ENCODE results near the gene GHITM.
"Not testable (repeated sequence)": the region's sequence is repeated elsewhere in the genome, so short reads cannot be mapped to it uniquely, and the experiment has no call there.

GHITM gene

GRCh38 chr10:84168382-84168781 lies 29.1 kb downstream of the GHITM start:
- H3K4me3 ChIP-seq (ENCODE audit: low read depth, low read length); H3K9ac ChIP-seq (ENCODE audit: low read depth, low read length); H3K27me3 ChIP-seq (ENCODE audit: control insufficient read depth, insufficient read depth, low read length): not testable (repeated sequence)

GRCh38 chr10:84171237-84171636 lies 31.9 kb downstream of the GHITM start:
- H3K9me3 ChIP-seq (ENCODE audit: control insufficient read depth, insufficient read depth, low read length); H3K4me3 ChIP-seq (ENCODE audit: low read depth, low read length); H3K9ac ChIP-seq (ENCODE audit: low read depth, low read length): not testable (repeated sequence)

More at GRCh38 chr10:84168382-84168781, 29.1 kb downstream of the GHITM start:
- H3K4me1 ChIP-seq (ENCODE audit: control insufficient read depth, insufficient read depth, low read length) = peaks cover 18% of the 10 kb centered on the region
- not testable (repeated sequence) for H3K9me3 ChIP-seq (ENCODE audit: control insufficient read depth, insufficient read depth, low read length); H3K36me3 ChIP-seq (ENCODE audit: control insufficient read depth, insufficient read depth, low read length)

GRCh38 chr10:84171700-84172466 lies 32.6 kb downstream of the GHITM start:
- H3K9me3 ChIP-seq (ENCODE audit: control insufficient read depth, insufficient read depth, low read length); H3K27me3 ChIP-seq (ENCODE audit: control insufficient read depth, insufficient read depth, low read length); H3K4me1 ChIP-seq (ENCODE audit: control insufficient read depth, insufficient read depth, low read length); H3K36me3 ChIP-seq (ENCODE audit: control insufficient read depth, insufficient read depth, low read length); H3K4me3 ChIP-seq (ENCODE audit: low read depth, low read length); H3K9ac ChIP-seq (ENCODE audit: low read depth, low read length): not testable (repeated sequence)

More at GRCh38 chr10:84171237-84171636, 31.9 kb downstream of the GHITM start:
- not testable (repeated sequence) for H3K27me3 ChIP-seq (ENCODE audit: control insufficient read depth, insufficient read depth, low read length); H3K36me3 ChIP-seq (ENCODE audit: control insufficient read depth, insufficient read depth, low read length); H3K4me1 ChIP-seq (ENCODE audit: control insufficient read depth, insufficient read depth, low read length)

GRCh38 chr10:84172467-84173356 lies 33.4 kb downstream of the GHITM start:
- H3K4me1 ChIP-seq (ENCODE audit: control insufficient read depth, insufficient read depth, low read length) = no peaks in the 10 kb centered on the region
- no peaks in the 10 kb centered on the region for H3K9me3 ChIP-seq (ENCODE audit: control insufficient read depth, insufficient read depth, low read length)
- no peak overlapping the region for H3K4me3 ChIP-seq (ENCODE audit: low read depth, low read length)
- no peaks in the 10 kb centered on the region for H3K27me3 ChIP-seq (ENCODE audit: control insufficient read depth, insufficient read depth, low read length)
- H3K36me3 ChIP-seq (ENCODE audit: control insufficient read depth, insufficient read depth, low read length) = no peaks in the 10 kb centered on the region
- no peak overlapping the region for H3K9ac ChIP-seq (ENCODE audit: low read depth, low read length)

GRCh38 chr10:84173501-84173929 lies 34.2 kb downstream of the GHITM start, which contains the start of gene GPR15LG:
TSS of gene GPR15LG (plus strand) at chr10:84173801. CDS start at chr10:84173852, 51 bp downstream.
- H3K9ac ChIP-seq (ENCODE audit: low read depth, low read length) = no peak within 1 kb of the TSS
- no peaks in the 10 kb centered on the region for H3K36me3 ChIP-seq (ENCODE audit: control insufficient read depth, insufficient read depth, low read length)
- H3K9me3 ChIP-seq (ENCODE audit: control insufficient read depth, insufficient read depth, low read length) = no peaks in the 10 kb centered on the region
- H3K4me1 ChIP-seq (ENCODE audit: control insufficient read depth, insufficient read depth, low read length) = no peaks in the 10 kb centered on the region
- no peak within 1 kb of the TSS for H3K4me3 ChIP-seq (ENCODE audit: low read depth, low read length)
- no peaks in the 10 kb centered on the region for H3K27me3 ChIP-seq (ENCODE audit: control insufficient read depth, insufficient read depth, low read length)

- Histone ChIP-seq H3K4me1 (ENCODE audit: control insufficient read depth, insufficient read depth, low read length) (no peaks in the 10 kb centered on the region), H3K9ac (ENCODE audit: low read depth, low read length) (no peak overlapping the region), H3K9me3 (ENCODE audit: control insufficient read depth, insufficient read depth, low read length) (no peaks in the 10 kb centered on the region), H3K36me3 (ENCODE audit: control insufficient read depth, insufficient read depth, low read length) (no peaks in the 10 kb centered on the region), H3K4me3 (ENCODE audit: low read depth, low read length) (no peak overlapping the region), H3K27me3 (ENCODE audit: control insufficient read depth, insufficient read depth, low read length) (no peaks in the 10 kb centered on the region)
Observed at GRCh38 chr10:84175436-84175835, 36.1 kb downstream of the GHITM start.

- Histone ChIP-seq H3K27me3 (ENCODE audit: control insufficient read depth, insufficient read depth, low read length) (no peaks in the 10 kb centered on the region), H3K4me1 (ENCODE audit: control insufficient read depth, insufficient read depth, low read length) (no peaks in the 10 kb centered on the region), H3K4me3 (ENCODE audit: low read depth, low read length) (no peak overlapping the region), H3K9ac (ENCODE audit: low read depth, low read length) (no peak overlapping the region), H3K36me3 (ENCODE audit: control insufficient read depth, insufficient read depth, low read length) (no peaks in the 10 kb centered on the region), H3K9me3 (ENCODE audit: control insufficient read depth, insufficient read depth, low read length) (no peaks in the 10 kb centered on the region)
Observed at GRCh38 chr10:84176351-84176750, 37.0 kb downstream of the GHITM start.

- H3K9me3 ChIP-seq (ENCODE audit: control insufficient read depth, insufficient read depth, low read length) = no peaks in the 10 kb centered on the region
- no peak overlapping the region for H3K9ac ChIP-seq (ENCODE audit: low read depth, low read length)
- no peaks in the 10 kb centered on the region for H3K27me3 ChIP-seq (ENCODE audit: control insufficient read depth, insufficient read depth, low read length)
- no peak overlapping the region for H3K4me3 ChIP-seq (ENCODE audit: low read depth, low read length)
- no peaks in the 10 kb centered on the region for H3K36me3 ChIP-seq (ENCODE audit: control insufficient read depth, insufficient read depth, low read length)
- no peaks in the 10 kb centered on the region for H3K4me1 ChIP-seq (ENCODE audit: control insufficient read depth, insufficient read depth, low read length)
Observed at GRCh38 chr10:84176836-84177474, 37.6 kb downstream of the GHITM start.

- H3K4me1 ChIP-seq (ENCODE audit: control insufficient read depth, insufficient read depth, low read length) = no peaks in the 10 kb centered on the region
- no peaks in the 10 kb centered on the region for H3K36me3 ChIP-seq (ENCODE audit: control insufficient read depth, insufficient read depth, low read length)
- H3K4me3 ChIP-seq (ENCODE audit: low read depth, low read length) = no peak overlapping the region
- H3K9me3 ChIP-seq (ENCODE audit: control insufficient read depth, insufficient read depth, low read length) = no peaks in the 10 kb centered on the region
- no peak overlapping the region for H3K9ac ChIP-seq (ENCODE audit: low read depth, low read length)
- no peaks in the 10 kb centered on the region for H3K27me3 ChIP-seq (ENCODE audit: control insufficient read depth, insufficient read depth, low read length)
Observed at GRCh38 chr10:84177541-84178141, 38.3 kb downstream of the GHITM start.

- no peaks in the 10 kb centered on the region for H3K36me3 ChIP-seq (ENCODE audit: control insufficient read depth, insufficient read depth, low read length)
- H3K27me3 ChIP-seq (ENCODE audit: control insufficient read depth, insufficient read depth, low read length) = no peaks in the 10 kb centered on the region
- no peaks in the 10 kb centered on the region for H3K4me1 ChIP-seq (ENCODE audit: control insufficient read depth, insufficient read depth, low read length)
- H3K4me3 ChIP-seq (ENCODE audit: low read depth, low read length) = no peak overlapping the region
- H3K9me3 ChIP-seq (ENCODE audit: control insufficient read depth, insufficient read depth, low read length) = no peaks in the 10 kb centered on the region
- no peak overlapping the region for H3K9ac ChIP-seq (ENCODE audit: low read depth, low read length)
Observed at GRCh38 chr10:84178160-84178609, 38.9 kb downstream of the GHITM start.

GRCh38 chr10:84179059-84179710 lies 39.9 kb downstream of the GHITM start:
- Histone ChIP-seq H3K4me3 (ENCODE audit: low read depth, low read length) (no peak overlapping the region), H3K9ac (ENCODE audit: low read depth, low read length) (no peak overlapping the region), H3K4me1 (ENCODE audit: control insufficient read depth, insufficient read depth, low read length) (no peaks in the 10 kb centered on the region), H3K36me3 (ENCODE audit: control insufficient read depth, insufficient read depth, low read length) (no peaks in the 10 kb centered on the region), H3K27me3 (ENCODE audit: control insufficient read depth, insufficient read depth, low read length) (no peaks in the 10 kb centered on the region), H3K9me3 (ENCODE audit: control insufficient read depth, insufficient read depth, low read length) (no peaks in the 10 kb centered on the region)

Measured in iPS-15b (cell line).